HG03025 (cell line): Measurements from ENCODE around the gene ARRB1.
"Not testable (repeated sequence)": the region's sequence is repeated elsewhere in the genome, so short reads cannot be mapped to it uniquely, and the experiment has no call there.

Experiments
- ATAC-seq: cut with Tn5 transposase; IDR thresholded peaks from one replicate; pipeline ENCODE4 v1.9.1; 2021; ENCODE audit warnings: mild to moderate bottlenecking, moderate library complexity; ENCODE audit not compliant: unreplicated experiment, low FRiP score

ARRB1 gene

DNA sequence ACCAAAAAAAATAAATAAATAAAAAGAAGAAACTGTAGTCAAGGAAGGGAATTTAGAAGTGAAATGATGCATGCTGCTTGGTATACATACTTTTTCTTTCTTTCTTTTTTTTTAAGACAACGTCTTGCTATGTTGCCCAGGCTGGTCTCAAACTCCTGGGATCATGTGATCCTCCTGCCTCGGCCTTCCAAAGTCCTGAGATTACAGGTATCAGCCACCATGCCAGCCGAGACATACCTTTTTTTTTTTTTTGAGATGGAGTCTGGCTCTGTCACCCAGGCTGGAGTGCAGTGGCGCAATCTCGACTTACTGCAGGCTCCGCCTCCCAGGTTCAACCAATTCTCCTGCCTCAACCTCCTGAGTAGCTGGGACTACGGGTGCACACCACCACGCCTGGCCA is 21.7 kb upstream of the ARRB1 start:
- no peak for ATAC-seq

DNA sequence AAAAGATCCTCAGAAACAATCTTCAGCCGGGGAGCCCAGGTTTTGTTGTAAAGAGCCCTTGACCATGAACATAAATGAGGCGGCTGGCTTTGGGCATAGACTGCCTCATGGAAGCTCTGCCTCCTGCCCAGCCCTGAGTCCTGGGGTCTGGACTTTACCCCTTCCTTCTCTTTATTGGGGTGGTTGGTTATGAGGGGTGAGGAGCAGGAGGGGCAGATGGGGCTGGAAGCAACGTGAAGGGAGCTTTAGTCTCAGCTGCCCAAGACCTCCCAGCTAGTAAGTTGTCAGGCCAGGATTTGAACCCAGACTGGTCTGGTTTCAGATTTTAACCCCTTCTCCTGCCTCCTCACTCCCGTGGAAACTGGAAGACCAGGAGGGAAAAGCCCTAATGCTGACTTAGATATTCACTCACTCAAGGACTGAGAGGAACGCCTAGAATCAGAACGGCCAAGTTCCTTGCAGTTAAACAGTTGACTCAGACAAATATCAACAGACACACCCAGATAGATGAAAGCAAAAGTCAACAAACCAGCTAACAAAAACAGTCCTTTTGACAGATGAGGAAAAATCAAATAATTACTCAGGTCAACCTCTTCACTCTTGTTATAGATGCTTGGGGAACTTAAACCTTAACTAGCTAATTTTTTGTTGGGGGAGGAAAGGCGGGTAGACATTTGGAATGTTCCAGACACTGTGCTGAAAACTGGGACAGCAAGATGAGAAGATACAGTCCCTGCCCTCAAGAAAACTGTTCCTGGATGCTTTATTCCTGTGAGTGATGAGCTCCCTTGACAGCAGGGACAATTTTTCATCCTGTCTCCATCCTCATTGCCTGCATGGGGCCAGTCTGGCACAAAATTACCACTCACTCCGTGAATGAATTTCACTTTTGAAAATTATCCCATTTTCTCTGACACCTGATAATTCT is 20.8 kb upstream of the ARRB1 start:
- ATAC-seq, result no peak

DNA sequence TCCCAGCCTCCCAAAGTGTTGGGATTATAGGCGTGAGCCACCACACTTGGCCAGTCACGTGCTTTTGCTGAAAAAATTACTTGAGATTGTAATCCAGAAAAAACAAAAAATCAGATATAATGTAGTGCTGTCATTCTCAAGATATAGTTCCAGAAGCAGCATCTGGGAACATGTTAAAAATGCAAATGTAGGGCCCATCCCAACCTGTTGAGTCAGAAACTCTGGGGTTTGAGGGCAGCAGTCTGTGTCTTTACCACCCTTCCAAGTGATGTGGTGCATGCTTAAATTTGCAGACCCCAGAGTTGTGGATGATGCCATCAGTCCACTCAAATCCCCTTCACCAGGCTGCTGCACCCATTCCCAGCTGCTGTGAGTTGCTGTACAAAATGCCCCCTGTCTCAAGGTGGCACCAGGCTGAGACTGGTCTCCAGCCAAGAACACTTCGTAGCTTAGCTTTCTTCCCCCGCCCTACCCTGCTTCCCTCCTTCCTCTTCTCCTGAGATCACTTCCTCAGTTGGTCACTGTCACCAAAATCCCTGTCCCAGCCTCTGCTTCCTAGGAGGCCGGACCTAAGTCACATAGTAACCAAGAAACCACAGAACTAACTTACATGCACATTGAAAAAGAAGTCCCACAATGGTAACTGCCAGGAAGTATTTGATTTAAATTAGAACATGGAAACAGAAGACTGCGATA is 18.2 kb upstream of the ARRB1 start:
- no peak for ATAC-seq

DNA sequence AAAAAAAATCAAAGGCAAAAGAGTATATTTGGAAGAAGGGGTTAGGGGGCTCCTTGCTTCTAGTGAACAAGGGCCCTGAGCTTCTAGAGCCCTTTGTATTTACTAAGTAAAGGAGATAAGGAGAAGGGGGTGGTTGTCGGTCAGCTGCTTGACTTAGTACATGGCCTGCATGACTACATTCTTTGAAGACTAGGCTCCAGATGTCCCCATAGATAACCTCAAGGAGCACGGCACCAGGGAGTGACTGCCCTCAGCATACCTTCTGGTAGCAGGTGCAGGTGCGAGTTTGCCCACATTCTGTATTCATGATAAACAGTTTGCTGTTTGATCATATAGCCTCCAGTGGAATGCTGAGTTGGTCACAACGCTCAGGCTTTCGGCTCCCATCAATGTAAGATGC is 15.4 kb upstream of the ARRB1 start:
- ATAC-seq, result not testable (repeated sequence)

DNA sequence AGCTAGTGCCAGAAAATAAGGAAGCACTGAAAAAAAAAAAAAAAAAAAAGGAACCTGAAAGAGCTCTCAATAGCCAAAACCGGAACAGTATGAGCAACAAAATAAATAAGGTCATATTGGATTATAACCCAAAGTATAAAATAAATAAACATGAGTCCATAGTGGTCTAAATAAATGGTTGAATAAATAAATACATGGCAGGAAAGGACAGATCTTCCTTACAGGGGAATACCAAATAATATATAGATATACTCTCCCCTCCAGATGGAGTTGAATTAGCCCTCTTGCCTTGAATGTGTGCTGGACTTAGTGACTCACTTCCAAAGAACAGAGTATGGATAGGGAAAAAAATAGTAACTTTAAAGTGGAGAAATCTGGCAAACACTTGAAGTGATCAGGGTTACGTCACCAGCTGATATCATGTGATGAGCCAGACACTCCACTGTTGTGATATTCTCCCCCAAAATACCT is 14.3 kb upstream of the ARRB1 start:
- no peak for ATAC-seq

DNA sequence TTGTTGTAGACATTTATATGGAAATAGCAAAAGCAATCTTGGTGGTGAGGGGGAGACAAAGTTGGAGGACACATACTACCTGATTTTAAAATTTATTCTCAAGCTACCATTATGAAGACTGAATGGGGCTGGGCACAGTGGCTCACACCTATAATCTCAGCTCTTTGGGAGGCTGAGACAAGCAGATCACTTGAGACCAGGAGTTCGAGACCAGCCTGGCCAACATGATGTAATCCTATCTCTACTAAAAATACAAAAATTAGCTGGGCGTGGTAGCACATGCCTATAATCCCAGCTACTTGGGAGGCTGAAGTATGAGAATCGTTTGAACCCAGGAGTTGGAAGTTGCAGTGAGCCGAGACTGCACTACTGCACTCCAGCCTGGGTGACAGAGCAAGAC is 10.8 kb upstream of the ARRB1 start:
- ATAC-seq, result not testable (repeated sequence)

DNA sequence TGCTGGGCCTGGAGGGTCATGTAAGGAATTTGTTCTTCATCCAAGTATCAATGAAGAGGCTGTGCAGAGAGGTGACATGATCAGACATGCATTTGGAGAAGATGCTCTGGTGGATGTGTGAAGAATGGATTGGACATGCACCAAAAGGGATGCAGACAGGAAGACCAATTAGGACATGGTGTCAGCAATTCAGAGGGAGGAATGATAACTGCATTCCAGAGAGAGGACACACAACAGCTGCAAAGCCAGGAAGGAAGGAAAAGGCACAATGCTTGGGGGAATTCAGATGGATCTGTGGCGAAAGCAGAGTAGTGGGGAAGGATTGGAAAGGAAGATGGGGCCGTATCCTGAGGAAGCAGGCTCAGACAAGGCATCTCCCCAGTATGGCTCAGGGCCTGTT is 5.2 kb upstream of the ARRB1 start:
- no peak for ATAC-seq

DNA sequence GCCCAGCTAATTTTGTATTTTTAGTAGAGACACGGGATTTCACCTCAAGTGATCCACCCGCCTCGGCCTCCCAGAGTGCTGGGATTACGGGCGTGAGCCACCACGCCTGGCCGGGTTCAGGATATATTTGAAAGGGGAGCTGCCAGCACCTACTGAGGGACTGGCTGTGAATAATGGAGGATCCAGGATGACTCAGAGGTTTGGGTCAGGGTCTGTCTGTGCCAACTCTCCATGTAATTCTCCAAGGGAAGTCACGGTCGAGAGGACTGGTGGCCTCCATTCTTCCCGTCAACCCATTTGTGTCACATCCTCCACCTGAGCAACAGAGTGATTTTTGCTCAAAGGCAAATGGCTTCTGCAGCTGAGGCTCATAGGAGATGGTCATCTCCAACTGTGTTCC is 3.6 kb upstream of the ARRB1 start:
- ATAC-seq, result no peak

DNA sequence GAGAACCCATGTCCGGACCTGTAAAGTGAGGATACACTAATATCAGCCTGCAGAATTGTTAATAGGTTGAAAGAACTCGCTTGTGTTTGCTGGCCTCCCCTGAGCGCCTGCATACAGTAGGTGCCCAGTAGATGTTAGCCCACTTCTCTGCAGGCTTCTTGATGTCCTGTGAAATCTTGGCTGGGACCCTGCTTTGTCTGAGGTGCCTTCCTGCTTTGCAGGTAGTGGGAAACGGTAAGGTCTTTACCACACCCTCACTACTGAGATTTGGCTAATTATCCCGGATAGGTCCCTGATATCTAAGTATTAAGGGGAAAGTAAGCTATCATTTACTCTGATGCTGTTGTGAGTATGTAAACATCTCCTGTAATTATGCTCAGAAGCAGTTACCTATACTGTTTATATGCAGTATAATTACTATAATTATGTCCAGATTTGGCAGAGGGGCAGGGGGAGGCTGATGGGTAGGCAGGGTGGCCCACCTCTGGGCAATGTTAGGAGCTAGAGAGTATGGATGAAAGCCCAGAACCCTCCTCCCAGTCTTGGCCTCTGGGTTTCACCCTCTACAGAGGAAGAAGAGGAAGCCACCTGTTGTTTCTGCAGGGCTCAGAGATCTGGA is 1.2 kb upstream of the ARRB1 start:
- no peak for ATAC-seq

DNA sequence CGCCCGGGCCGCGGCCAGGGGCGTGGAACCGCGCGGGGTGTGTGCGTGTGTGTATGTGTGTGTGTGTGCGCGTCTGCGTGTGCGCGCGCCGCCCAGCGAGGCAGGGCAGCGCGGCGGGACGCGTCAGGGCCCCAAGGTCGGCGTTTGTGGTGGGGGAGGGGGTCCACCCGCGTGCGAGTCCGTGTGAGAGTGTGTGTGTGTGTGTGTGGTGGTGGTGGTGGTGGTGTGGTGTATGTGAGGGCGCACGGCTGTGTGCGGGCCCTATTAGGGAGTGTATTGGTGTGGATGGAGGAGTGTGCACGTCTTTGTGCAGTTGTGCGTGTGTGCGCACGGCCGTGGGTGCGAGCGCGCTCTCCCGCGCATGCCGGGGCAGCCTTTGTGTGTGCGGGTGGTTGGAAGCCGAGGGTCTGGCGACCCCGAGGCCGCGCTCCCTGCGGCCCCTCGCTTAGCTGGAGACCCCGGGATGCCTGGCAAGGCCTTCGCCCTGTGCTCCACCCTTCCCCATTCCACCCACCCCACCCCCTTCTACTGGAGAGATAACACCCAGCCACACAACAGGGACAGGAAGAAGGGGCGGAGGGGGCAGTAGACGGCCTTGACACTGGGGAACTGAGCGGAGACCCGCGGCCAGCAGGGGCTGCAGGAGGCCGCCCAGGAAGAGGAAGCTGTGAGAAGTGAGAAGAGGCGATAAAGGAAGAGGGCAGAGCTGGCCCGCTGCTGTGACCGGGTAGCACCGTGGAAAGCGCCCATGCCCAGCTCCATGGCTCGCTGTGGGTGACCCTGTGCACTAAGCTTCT is 528 bp upstream of the ARRB1 start:
- no peak for ATAC-seq

DNA sequence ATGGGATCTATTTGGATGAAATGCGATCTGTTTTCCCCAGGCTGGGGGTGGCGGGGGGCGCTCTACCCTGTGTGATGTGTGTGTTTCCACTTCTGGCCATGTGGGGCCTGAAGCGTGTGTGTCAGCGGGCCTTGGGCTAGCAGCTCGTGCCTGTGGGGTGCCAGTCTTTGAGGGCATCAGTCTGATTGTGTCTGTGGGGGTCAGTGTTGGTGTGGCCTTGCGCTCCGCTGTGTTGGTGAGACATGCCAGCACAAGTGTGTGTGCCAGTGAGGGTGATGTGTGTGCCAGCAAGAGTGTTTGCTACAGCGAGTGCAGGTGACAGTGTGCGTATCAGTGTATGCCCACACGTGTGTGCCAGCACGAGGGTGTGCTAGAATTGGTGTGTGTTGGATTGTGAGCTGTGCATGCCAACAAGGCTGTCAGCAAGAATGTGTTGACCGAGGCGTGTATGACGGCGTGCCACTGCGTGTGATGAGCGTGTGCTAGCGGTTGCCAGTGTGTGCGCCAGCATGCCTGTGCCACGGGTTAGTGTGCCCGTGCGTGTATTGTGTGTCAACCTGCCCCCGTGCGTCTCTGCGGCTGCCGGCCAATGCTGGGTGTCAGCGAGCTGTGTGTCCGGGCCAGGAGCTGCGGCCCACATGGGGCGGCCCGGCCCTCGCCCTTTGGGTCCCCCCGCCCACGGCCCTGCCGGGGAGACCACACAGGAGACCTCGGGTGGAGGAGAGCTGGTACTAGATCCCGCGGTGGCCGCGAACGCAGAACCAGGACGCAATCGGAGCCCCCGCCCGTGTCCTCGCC is 519 bp downstream of the ARRB1 start:
- ATAC-seq, result no peak

DNA sequence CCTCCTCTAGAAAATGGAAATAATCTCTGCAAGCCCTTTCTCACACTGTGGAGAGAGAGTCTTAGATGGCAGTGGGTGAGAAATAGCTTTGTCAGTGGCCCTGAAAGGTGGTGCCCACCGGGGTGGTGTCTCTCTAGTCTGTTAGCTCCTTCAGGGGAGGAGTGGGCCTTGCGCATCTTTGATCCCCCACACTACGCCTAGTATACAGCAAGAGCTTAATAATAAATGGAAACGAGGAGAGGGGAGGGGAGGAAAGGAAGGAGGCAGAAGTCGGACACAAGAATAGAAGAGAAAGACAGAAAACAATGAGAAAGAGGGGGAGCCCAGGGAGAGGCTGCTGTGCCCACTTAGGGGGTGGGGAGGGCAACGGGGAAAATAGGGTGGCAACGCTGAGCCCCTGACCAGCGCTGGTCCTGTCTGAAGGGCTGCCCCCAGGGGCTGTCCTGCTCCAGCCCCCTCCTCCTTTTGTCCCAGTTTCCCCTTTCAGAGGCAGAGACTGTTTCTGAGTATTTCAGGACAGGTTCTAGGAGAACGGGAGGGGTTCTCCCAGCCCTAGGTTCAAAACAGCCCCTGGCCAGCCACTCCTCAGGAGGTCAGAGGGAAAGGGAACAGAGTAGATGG is 1.2 kb downstream of the ARRB1 start:
- ATAC-seq, result no peak

DNA sequence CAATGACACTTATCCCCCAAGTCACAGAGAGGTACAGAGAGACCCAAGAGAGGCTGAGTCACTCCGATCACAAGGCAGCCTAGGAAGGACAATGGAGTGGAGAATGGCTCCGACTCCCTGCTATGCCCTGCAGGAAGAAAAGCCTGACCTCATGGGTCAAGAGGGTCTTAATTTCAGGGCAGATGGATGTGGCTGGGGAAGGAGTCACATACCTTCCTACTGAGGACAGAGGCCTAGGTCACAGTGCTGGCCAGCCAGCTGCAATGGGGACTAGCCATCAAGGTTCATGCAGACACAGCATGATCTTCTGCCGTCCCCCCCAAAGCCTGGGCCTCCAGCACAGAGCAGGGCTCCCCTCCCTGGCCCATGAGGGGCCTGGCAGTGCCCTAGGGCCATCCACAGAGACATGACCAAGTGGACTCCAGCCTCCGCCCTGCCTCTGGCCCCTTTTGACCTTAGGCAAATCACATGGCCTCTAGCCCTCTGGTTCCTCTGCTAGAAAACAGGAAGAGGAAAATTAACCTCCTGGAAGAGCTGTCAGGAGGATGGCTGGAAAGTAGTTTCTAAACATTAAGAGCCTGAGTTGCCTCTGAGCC is 1.8 kb downstream of the ARRB1 start:
- no peak for ATAC-seq

DNA sequence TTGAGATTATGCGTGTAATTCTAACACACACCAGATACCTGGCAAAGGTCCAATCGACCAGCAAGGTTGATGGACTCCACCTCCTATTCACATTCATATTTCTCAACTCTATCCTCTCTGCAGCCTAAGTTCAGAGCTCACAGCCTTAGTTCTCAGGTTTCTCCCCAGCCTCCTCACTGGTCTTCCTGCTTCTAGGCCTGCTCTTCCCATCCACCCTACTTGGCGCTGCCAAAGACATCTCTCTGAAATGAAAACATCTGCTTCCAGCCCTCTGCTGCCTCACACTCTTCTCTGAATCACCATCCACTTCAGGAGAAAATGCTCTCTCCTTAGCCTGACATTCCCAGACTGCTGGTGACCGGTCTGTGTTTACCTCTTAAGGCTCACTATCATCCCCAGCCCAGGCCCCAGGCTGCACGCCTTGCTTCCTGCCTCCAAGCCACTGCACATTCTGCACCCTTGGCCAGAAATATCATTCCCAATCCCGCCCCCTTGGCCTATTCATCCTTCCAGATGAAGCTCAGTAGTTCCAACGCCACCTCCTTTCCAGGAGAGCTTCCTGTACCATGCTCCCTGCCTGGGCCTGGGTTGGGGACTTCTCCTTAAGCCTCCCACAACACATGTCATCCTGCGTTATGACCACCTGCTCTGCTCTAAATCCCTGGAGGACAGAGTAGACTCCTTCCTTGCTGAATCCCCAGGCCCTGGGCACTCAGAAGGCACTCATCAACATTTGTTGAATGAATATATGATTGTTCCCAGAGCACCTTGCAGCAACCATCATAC is 3.5 kb downstream of the ARRB1 start:
- ATAC-seq, result no peak

DNA sequence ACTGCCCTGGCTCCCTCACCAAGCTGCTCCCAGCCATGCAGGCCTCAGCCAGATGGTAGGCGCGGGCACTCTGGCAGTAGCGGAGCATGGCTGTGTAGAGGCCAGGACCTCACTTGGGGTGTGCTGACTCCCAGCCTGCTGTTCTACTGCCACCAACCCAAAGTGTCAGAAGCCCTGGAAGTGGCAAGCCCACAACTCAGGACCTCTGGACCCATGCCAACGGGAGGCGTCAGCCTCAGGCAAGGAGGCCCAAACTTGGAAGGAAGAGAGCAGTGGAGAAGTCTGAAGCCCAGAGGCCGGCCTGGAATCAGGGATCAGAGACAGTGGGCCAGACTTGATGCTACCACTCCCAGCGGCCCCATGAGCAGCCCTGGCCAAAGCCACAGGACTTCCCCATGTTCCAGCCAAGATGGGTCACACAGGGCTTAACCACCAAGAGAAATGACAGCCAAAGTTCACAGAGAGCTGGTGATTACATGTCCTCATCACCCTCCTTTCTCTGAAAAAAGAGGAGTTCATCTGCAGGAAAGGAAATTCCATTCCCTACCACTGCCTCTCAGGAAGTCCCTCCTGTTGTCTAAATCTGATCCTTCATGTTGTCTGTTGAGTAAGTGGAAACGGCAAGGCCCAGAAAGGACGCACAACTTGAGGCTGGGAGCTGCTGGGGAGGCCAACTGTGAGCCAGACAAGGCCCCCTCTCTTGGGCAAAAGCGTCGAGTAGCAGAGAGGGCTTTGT is 4.4 kb downstream of the ARRB1 start:
- ATAC-seq, result no peak

DNA sequence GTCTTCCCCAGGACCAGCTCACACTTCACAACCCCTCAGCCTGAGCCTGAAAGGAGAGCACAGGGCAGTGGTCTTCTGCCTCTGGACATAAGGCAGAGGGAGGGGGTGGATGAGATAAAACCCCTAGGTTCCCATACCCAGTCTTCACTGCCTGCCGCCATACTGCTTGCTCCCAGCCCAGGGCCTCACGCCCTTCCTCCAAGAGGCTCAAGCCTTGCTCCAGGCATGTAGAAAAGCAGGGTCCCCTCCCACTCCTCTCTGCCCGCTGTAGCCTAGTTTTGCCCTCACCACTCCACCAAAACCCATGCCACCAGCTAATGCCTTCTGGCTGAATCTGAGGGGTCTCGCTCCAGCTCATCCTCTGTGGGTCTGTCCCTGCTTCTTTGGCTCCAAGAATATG is 5.2 kb downstream of the ARRB1 start:
- ATAC-seq, result no peak

DNA sequence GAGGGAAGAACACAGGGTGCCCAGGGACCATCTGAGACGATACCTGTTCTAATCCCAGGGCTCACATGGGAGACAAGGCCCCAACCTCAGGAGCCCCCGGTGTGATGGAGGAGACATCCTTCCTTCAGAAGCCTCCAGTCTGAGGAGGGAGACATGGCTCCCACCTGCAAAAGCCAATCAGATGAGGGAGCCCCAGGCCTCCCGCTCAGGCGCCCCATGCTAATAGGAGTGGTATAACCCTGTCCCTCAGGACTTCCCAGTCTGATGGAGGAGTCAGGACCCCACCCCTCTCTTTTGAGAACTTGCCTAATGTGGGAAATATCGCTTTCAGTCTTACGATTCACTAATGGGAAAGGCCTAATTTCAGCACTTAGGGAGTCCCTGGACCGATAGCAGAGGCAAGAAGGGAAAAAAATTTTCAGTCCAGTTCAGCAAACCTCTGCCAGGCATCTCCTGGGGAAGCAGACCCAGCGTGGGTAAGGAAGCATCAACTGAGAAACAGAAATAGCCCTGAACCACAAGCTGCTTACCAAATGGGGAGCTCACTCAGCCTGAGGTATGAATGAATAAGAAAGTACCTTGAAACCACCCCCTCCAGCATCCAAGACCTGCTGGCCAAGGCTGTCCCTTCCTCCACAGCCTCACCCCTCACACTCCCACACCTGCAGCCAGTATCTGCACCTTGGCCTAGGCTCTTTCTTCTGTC is 5.9 kb downstream of the ARRB1 start:
- ATAC-seq, result no peak
